ENCODE measurements around the gene HIBCH. TPM values are rescaled to one million over a fixed set of nuclear protein-coding genes. Genes with fewer than 3 reads are reported as not detected.
A peak's percentile ranks its signal among the peaks of the same experiment; 100 is the strongest.

The HIBCH gene
- total and polyA plus RNA-seq, 9 of the 15 experiments (the other 6 are each of a cell fraction or from before 2014, with no cell fraction given): 17.0 to 65.4 (median 28.3) TPM

- no peak for TF ChIP-seq ZBTB12 (CRISPR knock-in tag; IDR thresholded peaks at IDR 0.05)
- TF ChIP-seq ARNT (IDR thresholded peaks at IDR 0.05): peak in 1 of 2 experiments; percentile 24; a peak in 1 of 4 replicates
- TF ChIP-seq TRIM24 (IDR thresholded peaks at IDR 0.05): no peak
- TF ChIP-seq TAF15 (IDR thresholded peaks at IDR 0.05; ENCODE audit: low read depth, low read length): no peak
- no peak for TF ChIP-seq ZBTB9 (CRISPR knock-in tag; IDR thresholded peaks at IDR 0.05)
- peak; percentile 93 for TF ChIP-seq PKNOX1 (IDR thresholded peaks at IDR 0.05)
- no peak for TF ChIP-seq RERE (CRISPR knock-in tag; IDR thresholded peaks at IDR 0.05; ENCODE audit: borderline replicate concordance)
- TF ChIP-seq ZNF644 (tag; IDR thresholded peaks at IDR 0.05; ENCODE audit: low read depth): no peak
- TF ChIP-seq OTX1 (CRISPR knock-in tag; IDR thresholded peaks at IDR 0.05): no peak
- 0 out of 4 replicates have a peak, but pooled peaks have one; percentile 22 to 23 for TF ChIP-seq MNT (conservative IDR thresholded peaks at IDR 0.05)
- TF ChIP-seq SOX6 (IDR thresholded peaks at IDR 0.05): peak; percentile 59; the same call in 1 of the 2 replicates
- no peak for TF ChIP-seq ZNF217 (CRISPR knock-in tag; IDR thresholded peaks at IDR 0.05)
- TF ChIP-seq HNRNPK (IDR thresholded peaks at IDR 0.05; ENCODE audit: low read depth, low read length, poor library complexity, severe bottlenecking): no peak
- TF ChIP-seq NFYB (IDR thresholded peaks at IDR 0.05; ENCODE audit: extremely low read depth, insufficient read length): no peak
- peak; percentile 32; the same call in 1 of the 2 replicates for TF ChIP-seq HDAC2 (IDR thresholded peaks at IDR 0.05)
Observed at GRCh38 chr2:190182071-190182524, 137.5 kb downstream of the HIBCH start (continued).

Data from K562 (cell line).